ENCODE measurements around the gene RASSF1.
A peak's percentile ranks its signal among the peaks of the same experiment; 100 is the strongest.

The RASSF1 gene

DNA sequence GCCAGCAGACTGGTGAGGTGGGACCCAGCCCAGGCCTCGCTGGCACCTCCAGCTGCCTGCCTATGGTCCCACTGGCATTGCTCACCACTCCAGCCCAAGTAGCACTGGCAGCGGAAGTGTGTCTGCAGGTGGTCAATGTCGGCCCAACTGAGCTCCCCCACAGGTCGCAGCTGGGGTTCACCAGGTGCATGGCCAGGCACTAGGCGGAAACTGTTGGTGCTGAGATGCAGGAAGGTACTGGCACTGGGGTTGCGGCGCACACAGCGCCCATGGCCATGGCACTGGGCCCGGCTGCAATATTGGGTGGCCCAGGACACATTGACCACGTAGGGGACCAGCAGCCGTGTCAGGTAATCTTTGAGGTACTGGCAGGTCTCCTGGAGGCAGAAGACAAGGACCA lies 22.5 kb downstream of the RASSF1 start:
- Histone ChIP-seq H3K27ac (peak overlapping the region in 20 of 21 experiments; percentile 21 to 98 (median 84)), H3K4me3 (no peak overlapping the region)

DNA sequence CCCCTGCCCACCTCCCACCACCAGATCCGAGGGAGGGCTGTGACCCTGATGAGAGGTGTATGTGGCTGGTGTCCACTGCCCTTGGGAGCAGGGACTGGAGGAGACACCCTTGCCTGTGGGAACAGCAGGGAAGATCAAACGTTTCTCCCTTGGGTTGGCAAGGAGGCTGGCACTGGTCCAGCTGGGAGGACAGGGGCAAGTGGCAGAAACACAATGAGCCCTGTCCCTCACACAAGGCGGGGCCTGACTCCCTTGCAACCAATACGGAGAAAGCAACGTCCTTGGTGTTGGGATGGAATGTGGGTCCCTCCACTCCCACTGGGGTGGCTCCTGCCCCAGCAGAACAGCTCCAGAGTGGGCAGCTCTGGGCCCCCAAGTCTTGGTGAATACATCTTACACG lies 23.3 kb downstream of the RASSF1 start:
- Histone ChIP-seq H3K27ac (peak overlapping the region in 20 of 21 experiments; percentile 70 to 98 (median 84)), H3K4me3 (no peak overlapping the region)

DNA sequence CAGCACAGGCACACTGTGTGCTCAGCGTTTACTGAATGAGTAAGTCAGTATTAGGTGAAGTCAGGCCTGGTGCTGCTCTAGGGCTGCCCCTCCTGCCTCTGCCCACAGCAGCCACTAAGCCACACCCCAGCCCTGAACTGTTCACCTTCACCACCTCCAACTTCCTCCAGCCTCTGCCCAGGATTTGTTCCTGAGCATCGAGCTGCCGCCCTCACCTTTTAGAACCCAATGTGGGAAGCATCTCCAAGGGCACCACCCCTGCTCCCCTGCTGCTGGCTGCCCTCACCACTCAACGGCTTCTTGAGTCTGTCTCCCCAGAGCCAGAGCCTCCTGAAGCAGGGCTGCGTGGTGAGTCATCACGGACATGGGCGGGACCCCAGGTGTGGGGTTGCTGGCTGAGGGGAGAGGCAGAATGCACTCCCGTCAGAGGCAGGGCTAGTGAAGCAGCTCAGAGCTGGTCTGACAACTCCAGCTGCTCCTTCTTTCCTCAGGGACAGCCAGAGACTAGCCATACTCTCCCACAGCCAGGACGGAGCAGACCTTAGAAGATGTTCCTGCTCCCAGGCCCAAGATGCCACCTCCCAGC lies 23.9 kb downstream of the RASSF1 start:
- H3K4me3 ChIP-seq, result no peak overlapping the region
- H3K27ac ChIP-seq, result peak overlapping the region in 20 of 21 experiments; percentile 70 to 98 (median 84)

DNA sequence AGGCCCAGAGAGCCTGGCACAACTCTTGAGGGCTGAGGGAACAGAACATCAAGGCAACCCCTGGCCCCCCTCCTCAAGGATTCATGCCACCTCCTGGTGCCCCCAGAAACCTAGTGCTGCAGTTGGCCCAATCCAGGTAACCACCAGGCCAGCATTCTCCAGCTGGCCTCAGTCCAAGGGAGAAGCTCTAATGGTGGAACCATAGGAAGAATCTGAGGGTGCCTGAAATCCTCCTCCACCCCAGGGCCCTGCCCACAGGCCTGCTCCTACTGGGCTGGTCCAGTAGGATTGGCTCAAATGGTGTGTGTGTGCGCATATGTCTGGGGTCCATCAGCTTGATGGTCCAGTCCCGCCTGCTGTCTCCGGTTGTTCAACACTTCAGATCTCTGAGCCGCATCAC lies 25.8 kb downstream of the RASSF1 start:
- H3K4me3 ChIP-seq, result no peak overlapping the region
- peak overlapping the region in 6 of 21 experiments; percentile 8 to 91 (median 38) for H3K27ac ChIP-seq

DNA sequence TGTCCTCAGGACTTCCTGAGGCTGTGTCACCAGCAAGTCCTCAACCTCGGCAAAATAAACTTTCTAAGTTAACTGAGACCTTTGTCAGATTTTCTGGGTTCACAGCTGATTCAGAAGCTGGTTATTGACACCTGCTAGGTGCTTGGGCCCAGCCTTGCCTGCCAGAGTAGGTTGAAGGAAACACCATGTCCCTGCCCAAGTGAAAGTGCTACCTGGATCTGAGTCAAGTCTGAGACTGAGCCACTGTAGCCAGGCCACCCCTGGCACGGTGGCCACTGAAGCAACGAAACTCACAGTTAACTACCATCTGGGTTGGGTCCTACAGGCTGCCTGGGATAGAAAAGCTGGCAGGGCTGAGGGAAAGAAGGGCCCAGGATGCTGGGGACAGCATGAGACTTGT lies 26.3 kb downstream of the RASSF1 start:
- Histone ChIP-seq H3K4me3 (no peak overlapping the region), H3K27ac (peak overlapping the region in 5 of 21 experiments; percentile 8 to 91 (median 36))

DNA sequence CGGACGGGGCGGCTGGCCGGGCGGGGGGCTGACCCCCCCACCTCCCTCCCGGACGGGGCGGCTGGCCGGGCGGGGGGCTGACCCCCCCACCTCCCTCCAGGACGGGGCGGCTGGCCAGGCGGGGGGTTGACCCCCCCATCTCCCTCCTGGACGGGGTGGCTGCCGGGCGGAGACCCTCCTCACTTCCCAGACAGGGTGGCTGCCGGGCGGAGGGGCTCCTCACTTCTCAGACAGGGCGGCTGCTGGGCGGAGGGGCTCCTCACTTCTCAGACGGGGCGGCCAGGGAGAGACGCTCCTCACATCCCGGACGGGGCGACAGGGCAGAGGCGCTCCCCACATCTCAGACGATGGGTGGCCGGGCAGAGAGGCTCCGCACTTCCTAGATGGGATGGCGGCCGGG lies 28.6 kb downstream of the RASSF1 start:
- peak overlapping the region in 14 of 21 experiments; percentile 22 to 86 (median 64) for H3K27ac ChIP-seq
- peak overlapping the region in 6 of 7 experiments; percentile 4 to 42 (median 21) for H3K4me3 ChIP-seq

DNA sequence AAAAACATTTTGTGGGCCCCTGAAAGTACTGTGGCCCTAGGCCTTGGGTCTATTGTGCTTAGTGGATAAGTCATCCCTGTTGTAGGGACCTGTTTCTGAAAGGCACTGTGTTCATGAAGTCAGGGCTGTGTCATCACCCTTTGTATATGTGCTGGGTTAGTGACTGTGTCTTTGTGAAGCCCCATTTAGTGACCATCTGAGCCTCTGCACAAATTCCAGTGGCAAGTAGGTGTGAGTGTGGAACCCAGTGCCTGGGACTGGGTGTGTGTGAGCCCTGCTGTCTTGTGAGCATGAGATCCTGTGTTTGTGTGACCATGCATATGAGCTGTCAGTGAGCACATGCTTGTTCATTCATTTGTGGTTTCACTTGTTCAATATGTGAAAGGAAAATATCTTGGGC lies 36.0 kb downstream of the RASSF1 start:
- H3K4me3 ChIP-seq, result no peak overlapping the region
- H3K27ac ChIP-seq, result no peak overlapping the region

DNA sequence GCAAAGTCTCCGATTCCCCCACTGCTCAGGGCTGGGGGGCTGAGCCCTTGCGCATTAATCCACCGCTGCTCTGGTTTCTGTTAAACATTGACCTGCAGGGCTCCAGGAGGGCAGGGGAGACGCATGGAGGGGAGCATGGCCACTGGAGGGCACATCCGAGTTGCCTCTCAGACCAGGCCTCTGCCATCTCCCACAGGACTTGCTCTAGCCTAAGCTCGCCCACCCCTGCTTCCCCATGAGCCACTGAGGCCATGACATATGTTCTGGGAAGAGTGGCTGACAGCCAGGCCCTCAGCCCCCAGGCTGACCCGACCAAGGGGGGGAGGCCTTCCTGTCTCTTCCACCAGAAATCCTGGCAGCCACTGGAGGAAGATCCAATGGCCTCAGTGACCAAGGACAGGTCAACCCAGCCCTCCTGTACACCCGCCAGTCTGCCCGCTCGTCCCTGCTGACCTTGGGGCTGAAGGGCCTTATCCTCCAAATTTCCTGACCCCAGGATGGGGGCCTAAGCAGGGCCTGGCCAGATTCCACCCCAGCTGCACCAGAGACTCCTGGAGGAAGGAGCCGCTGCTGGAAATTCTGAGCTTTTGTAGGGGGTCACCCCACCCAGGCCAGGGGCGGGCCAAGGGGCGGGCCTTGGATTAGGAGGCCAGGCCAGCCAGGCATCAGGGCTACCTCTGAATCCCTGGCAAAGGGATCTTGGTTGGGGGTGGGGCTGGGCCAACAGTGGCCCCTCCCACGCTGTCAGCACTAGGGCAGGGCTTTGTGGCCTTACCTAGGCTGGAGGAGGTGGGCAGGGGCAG lies 37.4 kb downstream of the RASSF1 start, which contains the start of gene HYAL1:
Gene HYAL1 (minus strand): TSS at position 562 of the 803 bp plus-strand sequence. CDS start 618 bp downstream, outside the sequence.
- no peak within 1 kb of the TSS for H3K4me3 ChIP-seq
- H3K27ac ChIP-seq, result peak within 1 kb of the TSS in 11 of 21 experiments; percentile 14 to 87 (median 64)

DNA sequence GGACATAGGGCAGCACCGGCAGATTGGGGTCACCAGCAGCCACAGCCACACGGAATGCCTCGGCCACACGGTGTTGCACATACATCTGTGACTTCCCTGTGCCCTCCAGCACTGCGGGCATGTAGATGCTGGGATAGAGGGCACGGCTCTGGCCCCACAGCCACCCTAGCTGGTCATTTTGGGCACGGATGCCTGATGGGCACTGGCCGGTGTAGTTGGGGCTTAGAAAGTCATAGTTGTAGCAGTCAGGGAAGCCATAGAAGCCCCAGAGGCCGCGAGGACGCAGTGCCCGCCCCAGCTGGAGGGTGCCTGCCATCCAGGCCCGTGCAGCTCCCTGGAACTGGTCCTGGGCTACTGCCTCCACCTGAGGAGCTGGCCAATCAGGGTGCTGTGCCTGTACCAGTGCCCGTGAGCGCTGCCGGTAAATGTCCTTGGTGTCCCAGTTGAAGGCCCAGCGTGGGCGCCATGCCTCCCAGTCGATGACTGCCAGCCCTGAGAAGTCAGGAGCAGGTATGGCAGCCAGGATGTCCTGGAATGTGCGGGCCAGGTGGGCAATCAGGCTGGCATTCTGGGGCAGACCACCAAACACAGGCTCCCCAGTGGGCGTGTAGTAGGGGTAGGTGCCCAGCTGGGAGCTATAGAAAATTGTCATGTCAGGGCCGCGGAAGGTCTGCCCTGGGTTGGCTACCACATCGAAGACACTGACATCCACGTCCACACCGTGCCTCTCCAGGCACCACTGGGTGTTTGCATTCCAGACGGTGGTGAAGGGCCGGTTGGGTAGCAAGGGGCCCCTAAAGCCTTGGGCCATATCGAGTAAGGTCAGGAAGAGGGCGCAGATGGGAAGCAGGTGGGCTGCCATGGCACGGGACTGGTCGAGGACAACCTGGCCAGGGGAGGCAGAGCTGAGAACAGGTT lies 38.3 kb downstream of the RASSF1 start:
- no peak overlapping the region for H3K4me3 ChIP-seq
- peak overlapping the region in 9 of 21 experiments; percentile 14 to 87 (median 75) for H3K27ac ChIP-seq

DNA sequence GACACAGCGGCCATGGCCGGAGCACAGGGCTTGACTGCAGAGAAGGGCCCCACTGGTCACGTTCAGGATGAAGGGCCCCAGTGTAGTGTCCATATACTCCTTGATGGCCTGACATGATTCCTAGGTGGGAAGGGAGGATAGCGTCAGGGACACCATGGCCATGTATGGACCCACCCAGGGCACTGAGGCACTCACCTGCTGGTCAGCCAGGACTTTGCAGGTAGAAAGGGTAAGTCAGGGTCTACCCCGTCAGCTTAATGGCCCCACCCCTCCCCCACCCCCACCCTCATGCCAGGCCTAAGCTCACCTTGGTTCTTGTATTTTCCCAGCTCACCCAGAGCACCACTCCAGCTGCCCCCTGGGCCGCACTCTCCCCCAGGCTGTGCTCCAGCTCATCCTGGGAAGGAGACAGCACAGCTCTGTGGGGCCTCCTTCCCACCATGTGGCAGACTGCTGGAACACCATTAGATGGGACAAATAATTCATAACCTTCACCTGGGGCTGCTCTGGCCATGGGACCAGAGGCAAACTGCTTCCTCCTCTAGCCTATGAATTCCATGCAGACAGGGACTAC lies 39.9 kb downstream of the RASSF1 start:
- Histone ChIP-seq H3K27ac (peak overlapping the region in 20 of 21 experiments; percentile 68 to 95 (median 86)), H3K4me3 (no peak overlapping the region)

DNA sequence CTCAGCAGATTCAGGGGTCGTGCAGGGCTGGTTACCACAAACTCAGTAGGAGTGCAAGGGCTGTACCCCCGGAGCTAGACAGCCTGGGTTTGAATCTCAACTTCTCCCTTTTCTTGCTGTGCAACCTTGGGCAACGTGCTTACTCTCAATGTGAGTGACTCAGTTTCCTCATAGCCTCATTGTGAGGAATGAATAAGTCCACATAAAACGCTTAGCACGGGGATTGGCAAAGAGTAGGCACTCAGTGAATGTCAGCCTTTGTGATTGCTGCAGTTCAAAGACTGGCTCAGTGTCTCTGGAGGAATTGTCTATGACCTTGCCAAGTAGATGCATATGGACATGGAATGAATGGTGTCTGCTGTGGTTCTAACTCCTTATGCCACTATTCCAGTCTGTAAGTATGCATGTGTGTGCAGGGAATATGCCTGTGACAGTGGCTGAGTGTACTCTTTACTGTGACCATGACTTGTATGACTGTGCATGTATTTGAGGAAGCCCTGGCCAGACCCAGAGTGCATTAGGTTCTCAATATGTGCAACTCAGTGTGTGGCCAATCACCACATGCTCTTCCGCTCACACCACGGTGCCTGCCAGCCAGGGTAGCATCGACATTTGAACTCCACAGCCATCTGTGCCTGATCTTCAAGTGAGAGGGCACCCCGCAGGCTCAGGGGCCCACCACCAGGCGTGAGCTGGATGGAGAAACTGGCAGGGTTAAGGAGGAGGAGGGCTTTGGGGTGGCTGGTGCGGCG lies 40.5 kb downstream of the RASSF1 start:
- Histone ChIP-seq H3K4me3 (peak overlapping the region; percentile 21 to 69 (median 64)), H3K27ac (peak overlapping the region; percentile 54 to 95 (median 86))

DNA sequence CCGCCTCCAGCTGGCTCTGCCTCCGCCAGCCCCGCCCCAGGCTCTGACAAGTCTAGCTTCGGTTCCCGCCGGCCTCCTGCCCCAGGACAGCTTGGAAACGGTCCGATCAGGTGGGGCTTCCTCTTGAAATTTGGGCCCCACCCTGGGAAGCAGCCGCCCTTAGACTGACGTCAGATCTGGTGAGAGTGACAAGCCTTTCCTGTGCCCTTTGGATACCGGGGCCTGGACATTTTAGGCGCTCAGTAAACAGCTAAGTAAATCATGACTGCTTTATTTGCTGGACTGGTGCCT lies 41.1 kb downstream of the RASSF1 start:
- Histone ChIP-seq H3K4me3 (peak overlapping the region; percentile 21 to 69 (median 64)), H3K27ac (peak overlapping the region; percentile 54 to 95 (median 86))

DNA sequence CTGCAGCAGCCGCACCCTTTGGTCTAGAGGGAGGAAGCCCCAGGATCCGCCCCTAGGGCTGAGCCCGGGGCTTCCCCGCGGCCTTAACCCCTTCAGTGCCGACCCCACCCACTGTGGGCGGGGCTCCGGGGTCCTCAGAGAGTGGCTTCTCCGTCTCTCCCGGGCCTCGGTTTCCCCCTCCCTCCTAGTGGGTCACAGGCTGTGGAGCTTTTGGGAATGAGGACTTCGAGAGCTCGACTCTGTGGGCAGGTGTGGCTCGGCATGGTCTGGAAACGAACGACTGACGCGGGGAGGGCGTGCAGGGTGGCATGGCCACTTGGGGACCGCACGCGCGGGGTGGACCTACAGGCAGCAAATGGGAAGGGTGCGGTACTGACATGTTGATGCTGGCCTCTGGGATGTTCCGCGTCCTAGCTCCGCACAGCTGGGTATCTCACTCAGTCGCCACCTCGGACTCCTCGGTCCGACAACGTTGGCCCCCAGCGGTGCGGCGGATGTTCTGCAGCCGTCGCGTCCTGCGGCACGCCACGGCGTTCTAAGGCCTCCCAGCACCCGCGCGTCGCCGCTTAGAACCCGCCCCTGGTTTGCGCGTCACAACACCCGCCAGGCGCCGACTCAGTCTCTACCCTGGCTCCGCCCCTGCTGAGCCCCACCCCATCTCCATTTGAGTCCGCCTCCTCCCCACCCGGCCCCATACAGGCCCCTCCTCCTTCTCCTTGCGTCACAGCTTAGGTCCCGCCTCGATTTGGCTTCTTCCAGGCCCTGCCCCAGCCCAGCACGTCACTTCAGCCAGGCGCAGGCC lies 41.6 kb downstream of the RASSF1 start, which contains the start of the genes HYAL3 and NAA80:
Gene HYAL3 (minus strand): TSS at position 570 of the 802 bp plus-strand sequence. CDS start 3,803 bp downstream, outside the sequence.
Gene NAA80 (minus strand): TSS at position 570 of the 802 bp plus-strand sequence. CDS start 1,942 bp downstream, outside the sequence.
- peak within 1 kb of the TSS; percentile 54 to 95 (median 89) for H3K27ac ChIP-seq
- peak within 1 kb of the TSS; percentile 44 to 69 (median 65) for H3K4me3 ChIP-seq

DNA sequence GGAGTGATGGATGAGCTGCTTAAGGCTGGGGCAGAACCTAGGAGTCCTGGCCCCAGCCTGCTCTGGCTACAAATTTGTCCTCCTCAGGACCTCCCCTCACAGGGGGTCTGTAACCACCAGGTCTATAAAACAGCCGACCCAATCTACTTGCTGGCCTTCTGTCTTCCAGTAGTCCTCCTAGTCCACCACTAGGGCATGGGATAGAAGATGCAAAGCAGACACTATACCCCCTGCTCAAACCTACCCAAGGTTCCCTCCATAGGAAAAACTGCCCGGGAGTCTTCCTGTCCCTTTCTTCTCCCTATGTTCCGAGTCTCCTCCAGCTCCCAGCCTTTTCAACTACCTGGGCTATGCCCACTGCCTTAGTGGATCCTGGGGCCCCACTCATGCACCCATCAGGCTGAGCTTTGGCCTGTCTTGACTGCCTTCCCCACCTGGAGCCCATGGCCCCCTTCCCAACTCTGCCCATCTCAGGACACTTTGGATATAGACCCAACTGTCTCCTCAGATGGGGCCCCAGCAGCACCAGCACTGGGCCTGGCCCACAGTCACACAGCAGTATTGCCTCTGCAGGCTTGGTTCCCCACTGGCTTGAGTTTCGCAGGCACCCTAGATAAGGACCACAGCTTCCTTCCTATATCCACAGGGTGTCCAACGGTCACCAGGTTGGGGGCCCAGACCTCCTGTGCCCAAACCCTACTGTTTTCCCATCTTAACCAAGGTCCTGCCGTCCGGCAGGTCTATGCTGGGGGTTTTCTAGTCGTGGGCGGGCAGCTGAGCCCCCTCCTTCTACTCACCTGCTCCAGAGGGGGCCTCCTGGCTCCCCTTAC lies 42.5 kb downstream of the RASSF1 start:
- Histone ChIP-seq H3K4me3 (peak overlapping the region; percentile 44 to 69 (median 65)), H3K27ac (peak overlapping the region in 20 of 21 experiments; percentile 78 to 95 (median 88))

DNA sequence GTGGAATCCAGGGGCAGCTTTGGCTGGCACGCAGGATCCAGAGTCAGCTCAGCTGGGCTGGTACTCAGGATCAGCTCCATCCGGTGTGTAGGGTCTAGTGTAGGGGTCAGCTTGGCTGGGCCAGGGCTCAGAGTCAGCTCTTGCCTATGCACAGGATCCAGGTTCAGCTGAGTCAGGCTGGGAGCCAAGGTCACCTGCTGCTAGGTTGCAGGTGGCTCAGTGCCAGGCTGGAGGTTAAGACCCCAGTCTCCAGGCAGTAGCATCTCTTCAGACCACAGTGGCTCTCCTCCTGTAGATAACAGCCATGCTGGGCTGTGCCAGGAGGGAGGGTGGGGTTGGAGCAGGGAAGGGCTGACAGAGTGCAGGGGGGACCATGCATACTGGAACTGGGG lies 43.3 kb downstream of the RASSF1 start:
- Histone ChIP-seq H3K4me3 (no peak overlapping the region), H3K27ac (peak overlapping the region in 4 of 21 experiments; percentile 87 to 93 (median 90))

DNA sequence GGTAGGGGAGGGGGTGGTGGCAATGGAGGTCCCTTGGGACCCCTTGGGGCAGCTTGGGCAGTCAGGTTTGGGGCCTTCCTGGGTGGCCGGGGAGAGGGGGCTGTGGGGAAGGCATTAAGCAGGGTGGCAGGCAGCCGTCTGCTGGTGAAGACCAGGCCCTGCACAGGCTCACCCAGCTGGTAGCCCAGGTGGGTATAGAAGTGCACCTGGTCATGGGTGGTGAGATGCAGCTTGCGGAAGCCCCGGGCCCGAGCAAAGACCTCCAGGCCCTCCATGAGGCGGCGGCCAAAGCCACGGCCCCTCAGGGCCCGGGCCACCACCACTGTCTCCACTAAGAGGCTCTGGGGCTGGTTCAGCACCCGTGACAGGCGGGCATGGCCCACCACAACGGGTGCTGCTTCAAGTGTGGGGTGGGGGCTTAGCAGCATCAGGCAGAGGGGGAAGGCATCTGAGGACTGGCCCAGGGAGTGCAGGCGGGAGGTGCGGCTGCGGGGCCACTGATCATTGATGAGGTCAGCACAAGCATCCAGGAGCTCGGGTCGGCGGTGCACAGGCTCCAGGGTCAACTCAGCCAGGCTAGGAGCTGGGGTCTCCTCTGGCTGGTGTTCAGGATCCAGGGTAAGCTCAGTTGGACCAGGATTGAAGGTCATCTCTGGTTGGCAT lies 43.8 kb downstream of the RASSF1 start:
- no peak overlapping the region for H3K27ac ChIP-seq

More for the DNA sequence above, 43.8 kb downstream of the RASSF1 start:
- no peak overlapping the region for H3K4me3 ChIP-seq
